HG03571 (cell line): ENCODE measurements around the gene RAB40B.

ENCODE experiments used
- ATAC-seq: cut with Tn5 transposase; IDR thresholded peaks from one replicate; pipeline ENCODE4 v1.9.1; 2021; ENCODE audit not compliant: unreplicated experiment

The RAB40B gene

DNA sequence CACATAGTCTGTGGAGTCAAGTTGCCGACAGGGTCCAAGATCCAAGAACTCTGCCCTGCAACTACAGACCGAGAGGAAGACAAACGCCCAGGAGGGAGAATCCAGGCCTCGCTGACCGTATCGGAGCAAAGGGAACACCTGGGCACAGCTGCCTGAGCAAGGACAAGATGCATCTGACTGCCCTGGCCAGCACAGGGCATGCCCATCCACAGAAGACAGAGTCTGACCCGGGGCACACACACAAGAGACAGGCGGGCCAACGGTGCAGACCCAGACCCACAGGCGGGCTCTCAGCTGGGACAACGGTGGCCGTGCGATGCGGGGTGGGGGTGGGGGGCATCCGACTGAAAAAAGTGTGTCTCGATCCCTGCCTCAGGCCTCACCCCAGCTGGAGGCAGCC, 6.2 kb downstream of the RAB40B start:
- ATAC-seq, result no peak

- ATAC-seq, result no peak
Measured at GRCh38 chr17:82691714-82692113, 6.8 kb downstream of the RAB40B start.

GRCh38 chr17:82690786-82691489, 7.6 kb downstream of the RAB40B start:
- ATAC-seq, result no peak

DNA sequence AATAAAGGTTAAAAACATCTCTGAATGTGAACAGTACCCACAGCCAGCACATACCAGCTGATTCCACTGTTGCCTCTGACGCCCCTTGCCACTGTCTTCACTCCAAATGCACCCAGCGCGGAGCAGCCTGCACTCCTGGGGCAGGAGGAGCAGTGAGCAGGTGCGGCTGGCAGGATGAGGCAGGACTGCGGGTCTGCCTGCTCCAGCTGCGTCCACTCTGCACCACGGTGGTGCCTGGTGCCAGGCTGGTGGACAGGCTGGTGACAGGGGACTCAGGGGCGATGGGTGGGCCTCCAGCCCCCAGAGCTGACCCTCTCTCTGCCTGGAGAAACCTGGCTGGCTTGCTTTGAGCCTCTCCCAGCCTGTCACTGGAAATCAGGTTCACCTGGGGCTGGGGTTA, 9.4 kb downstream of the RAB40B start:
- ATAC-seq, result no peak

DNA sequence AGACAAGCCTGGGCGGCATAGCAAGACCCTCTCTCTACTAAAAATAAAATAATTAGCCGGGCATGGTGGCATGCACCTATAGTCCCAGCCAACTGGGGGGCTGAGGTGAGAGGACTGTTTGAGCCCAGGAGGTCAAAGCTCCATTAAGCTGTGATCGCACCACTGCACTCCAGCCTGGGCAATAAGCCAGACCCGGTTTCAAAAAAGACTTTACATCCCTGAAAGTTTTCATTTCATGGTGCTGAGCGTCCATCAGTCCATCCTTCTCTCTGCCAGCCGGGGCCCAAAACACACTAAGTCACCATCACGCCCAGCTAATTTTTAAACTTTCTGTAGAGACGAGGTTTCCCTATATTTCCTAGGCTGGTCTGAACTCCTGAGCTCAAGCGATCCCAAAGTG, 10.6 kb downstream of the RAB40B start:
- no peak for ATAC-seq

DNA sequence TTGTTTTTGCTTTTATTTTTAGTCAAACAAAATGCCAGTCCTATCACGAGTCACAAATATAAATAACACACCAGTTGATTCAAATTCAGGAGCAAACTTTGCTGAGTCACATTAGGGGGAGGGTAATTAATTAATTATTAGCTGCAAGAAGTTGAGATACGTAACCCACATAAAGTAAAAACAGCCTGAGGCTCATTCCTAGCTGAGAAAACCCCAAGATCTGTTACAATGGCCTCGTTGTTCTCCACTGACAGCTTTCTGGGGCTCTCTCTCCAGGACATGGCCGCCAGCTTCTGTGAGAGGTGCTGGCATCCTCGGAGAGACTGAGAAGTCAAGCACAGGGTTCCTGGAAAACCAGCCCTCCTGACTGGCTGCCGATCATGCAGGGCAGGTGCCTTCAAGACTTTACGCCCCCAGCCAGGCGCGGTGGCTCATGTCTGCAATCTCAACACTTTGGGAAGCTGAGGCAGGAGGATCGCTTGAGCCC, 11.1 kb downstream of the RAB40B start:
- ATAC-seq, result no peak

- ATAC-seq, result no peak
Measured at GRCh38 chr17:82686366-82687324, 11.9 kb downstream of the RAB40B start.

- ATAC-seq, result no peak
Measured at GRCh38 chr17:82685291-82685690, 13.2 kb downstream of the RAB40B start.

DNA sequence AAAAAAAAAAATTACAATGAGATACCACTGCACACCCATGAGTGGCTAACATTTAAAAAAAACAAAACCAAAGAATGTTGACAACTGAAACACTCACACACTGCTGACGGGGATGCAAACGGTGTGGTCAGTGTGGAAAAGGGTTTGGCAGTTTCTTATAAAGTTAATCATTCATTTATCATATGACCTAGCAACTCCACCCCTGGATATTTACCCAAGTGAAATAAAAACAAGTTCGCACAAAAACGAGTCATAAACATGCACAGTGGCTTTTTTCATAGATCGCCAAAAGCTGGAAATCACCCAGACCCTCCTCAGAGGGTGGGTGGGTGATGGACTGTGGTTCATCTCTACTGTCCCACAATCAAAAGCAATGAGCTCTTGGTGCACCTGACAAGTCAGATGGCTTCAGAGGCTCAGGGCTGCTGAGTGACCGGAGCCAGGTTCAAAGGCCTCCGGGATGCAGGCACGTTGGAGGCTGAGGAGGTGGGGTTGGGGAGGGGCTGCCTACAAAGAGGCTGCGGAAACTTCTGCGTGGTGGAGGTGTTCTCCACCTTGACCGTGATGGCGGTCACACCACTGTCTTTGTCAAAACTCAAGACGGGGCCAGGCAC, 14.2 kb downstream of the RAB40B start:
- no peak for ATAC-seq

DNA sequence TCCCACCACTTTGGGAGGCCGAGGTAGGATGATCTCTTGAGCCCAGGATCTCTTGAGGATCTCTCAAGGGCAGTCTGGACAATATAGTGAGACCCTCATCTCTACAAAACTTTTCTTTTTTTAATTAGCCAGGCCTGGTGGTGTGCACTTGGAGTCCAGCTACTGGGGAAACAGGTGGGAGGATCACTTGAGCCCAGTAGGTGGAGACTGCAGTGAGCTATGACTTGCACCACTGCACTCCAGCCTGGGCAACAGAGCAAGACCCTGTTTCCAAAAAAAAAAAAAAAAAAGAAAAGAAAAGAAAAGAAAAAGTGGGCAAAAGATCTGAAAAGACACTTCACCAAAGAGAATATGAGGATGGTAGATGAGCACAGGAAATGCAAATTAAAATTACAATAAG, 15.0 kb downstream of the RAB40B start:
- ATAC-seq, result no peak

- no peak for ATAC-seq
Measured at GRCh38 chr17:82681547-82681946, 17.0 kb downstream of the RAB40B start.

GRCh38 chr17:82679586-82680465, 18.7 kb downstream of the RAB40B start:
- ATAC-seq, result no peak

- ATAC-seq, result no peak
Measured at GRCh38 chr17:82678265-82678891, 20.1 kb downstream of the RAB40B start.

- ATAC-seq, result no peak
Measured at GRCh38 chr17:82677353-82677925, 21.1 kb downstream of the RAB40B start.

DNA sequence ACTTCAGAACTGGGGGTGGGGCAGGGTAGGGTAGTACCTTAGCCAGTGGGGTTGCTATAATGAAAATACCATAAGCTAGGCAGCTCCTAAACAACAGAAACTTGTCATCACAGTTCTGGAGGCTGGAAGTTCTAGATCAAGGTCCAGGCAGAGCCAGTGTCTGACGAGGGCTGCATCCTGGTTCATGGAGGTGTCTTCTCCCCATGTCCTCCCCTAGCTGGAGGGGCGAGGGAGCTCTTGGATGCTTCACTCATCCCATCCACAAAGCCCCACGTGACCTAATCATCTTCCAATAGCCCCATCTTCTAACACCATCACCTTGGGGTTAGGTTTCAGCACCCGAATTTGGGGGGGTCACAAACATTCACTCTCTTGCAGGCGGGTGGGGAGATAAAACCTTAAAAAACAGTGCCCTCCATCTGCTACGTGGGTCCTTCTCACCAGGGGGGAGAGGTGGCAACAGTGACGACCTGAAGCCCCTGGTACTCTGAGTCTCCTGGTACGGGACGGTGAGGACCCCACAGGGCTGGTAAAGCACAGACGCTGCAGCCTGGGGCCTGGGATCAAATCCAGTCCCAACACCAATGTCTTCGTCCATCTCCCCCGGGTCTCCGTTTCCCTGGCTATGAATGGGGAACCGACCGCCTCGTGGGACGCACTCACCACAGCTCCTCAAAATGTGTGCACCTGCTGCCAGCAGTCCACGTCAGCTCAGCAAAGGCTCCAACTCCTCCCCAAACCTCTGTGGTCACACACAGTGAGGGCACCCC, 22.8 kb downstream of the RAB40B start:
- no peak for ATAC-seq

DNA sequence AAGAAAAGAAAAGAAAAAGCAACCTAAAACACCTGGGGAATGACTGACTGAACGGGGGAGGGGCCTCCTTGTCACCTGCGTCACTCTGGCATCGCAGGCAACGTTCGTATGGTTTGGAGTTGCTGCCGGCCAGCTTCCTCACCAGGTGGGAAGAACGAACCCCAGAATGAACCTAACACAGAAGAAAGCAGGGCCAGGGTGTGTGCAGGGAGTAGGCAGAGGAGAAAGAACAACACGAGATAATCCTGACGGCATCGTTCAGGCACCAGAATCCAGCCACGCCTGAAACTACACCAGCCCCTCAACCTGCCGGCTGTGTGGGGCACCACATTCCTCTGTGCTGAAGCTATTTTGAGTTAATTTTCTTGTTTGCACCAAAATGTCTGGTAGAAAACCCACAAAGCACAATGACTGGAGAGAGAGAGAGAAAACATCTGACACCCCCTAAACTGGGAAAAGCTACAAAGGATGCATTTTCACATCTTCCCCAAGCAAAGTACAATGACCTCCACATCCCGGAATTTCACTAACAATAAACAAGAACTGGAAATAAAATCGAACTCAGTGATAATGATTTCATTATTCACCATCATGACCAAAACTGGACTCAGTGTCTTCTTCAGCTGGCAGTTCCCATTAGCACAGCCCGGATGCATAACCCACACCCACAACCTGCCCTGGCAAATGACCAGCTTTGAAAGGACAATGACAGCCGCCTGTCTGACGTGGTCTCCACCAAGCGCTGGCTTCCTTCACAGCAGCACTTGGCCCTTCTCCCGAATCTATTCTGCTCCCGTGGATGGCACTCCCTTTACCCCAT, 23.6 kb downstream of the RAB40B start:
- no peak for ATAC-seq

DNA sequence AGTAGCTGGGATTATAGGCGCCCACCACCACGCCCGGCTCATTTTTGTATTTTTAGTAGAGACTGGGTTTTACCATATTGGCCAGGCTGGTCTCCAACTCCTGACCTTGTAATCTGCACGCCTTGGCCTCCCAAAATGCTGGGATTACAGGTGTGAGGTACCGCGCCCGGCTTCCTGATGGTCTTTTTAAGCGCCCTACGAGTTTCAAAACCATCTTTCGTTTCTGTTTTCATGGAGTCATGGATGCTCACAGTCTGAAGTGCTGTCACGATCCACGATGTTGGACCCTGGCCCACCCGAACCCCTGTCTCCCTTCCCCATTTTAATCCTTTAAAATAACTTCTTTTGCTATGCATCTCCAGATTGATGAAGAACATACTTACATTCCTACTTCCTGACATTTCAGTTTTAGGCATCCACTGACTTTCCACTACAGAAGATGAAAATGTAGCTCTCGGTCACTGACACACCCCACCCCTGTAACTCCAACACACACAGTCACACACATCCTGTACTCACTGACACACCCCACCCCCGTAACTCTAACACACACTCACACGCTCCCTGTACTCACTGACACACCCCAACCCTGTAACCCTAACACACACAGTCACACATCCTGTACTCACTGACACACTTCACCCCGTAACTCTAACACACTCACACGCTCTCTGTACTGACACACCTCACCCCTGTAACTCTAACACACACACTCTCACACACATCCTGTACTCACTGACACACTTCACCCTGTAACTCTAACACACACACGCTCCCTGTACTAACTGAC, 27.6 kb downstream of the RAB40B start:
- ATAC-seq, result no peak
